ENCODE results near the gene CBFB. TPM values are rescaled to one million over a fixed set of nuclear protein-coding genes. Genes with fewer than 3 reads are reported as not detected.
A peak's percentile ranks its signal among the peaks of the same experiment; 100 is the strongest.

Gene CBFB
- 86.6 and 87.3 TPM in 2 replicates for total RNA-seq
- long read RNA-seq, partial matches to known transcripts = 12 of 49 reads
- long read RNA-seq, other reads (novel, unspliced or antisense) = 27 of 49 reads

DNA sequence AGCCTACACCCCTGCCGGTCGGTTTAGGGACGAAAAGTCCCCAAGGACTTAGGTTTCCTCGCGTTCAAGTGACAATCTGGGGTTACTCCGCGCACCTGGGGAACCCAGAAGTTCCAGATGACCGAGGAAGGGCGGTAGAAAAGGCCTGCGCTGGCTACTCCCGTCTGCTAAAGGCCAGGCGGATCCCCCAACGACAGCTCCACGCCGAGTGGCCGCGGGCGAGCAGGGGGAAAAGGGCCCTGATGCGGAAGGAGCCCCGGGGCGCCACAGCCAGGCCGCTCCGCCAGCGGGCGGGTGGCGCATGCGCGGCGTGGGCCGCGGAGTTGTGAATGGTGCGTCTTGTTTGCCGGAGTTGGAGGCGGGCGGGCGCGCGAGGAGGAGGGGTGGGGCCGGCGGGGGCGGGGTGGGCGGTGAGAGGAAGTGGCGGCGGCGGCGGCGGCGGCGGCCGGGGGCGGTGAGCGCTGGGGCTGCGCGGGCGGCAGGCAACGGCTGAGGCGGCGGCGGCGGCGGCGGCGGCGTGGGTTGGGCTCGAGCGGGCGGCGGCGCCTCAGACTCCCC lies at the start of gene CBFB:
Gene CBFB, plus strand, starts transcription at position 454 of the 558 bp plus-strand sequence. CDS start 259 bp downstream, outside the sequence.
- Mint-ChIP-seq H3K36me3 (ENCODE audit: insufficient read depth) (peaks cover 3% of the 10 kb centered on the region), H3K27me3 (no peaks in the 10 kb centered on the region), H3K4me3 (ENCODE audit: low read depth) (peak within 1 kb of the TSS; percentile 84), H3K9me3 (ENCODE audit: low read depth) (no peaks in the 10 kb centered on the region), H3K27ac (peak within 1 kb of the TSS; percentile 94), H3K4me1 (ENCODE audit: low read depth) (peaks cover 28% of the 10 kb centered on the region)
- TF ChIP-seq, protein P1, sequence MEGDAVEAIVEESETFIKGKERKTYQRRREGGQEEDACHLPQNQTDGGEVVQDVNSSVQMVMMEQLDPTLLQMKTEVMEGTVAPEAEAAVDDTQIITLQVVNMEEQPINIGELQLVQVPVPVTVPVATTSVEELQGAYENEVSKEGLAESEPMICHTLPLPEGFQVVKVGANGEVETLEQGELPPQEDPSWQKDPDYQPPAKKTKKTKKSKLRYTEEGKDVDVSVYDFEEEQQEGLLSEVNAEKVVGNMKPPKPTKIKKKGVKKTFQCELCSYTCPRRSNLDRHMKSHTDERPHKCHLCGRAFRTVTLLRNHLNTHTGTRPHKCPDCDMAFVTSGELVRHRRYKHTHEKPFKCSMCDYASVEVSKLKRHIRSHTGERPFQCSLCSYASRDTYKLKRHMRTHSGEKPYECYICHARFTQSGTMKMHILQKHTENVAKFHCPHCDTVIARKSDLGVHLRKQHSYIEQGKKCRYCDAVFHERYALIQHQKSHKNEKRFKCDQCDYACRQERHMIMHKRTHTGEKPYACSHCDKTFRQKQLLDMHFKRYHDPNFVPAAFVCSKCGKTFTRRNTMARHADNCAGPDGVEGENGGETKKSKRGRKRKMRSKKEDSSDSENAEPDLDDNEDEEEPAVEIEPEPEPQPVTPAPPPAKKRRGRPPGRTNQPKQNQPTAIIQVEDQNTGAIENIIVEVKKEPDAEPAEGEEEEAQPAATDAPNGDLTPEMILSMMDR (IDR thresholded peaks at IDR 0.05; ENCODE audit: unreplicated experiment) = peak; percentile 46
- peak; percentile 88 for DNase-seq (ENCODE audit: low spot score, unreplicated experiment)

DNA sequence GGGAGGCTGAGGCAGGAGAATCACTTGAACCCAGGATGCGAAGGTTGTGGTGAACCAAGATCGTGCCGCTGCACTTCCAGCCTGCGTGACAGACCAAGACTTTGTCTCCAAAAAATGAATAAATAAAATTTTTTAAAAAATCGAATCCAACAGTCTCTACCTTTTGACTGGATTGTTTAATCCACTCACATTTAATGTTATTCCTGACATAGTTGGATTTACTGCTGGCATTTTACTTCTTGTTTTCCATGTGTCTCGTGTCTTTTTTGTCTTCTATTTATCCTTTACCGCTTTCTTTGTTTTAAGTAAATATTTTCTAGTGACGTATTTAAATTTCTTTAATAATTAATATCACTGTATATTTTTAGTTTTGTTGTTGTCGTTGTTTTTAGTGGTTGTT lies 45.9 kb upstream of the CBFB start:
- Mint-ChIP-seq H3K4me3 (ENCODE audit: low read depth) (no peak overlapping the region), H3K36me3 (ENCODE audit: insufficient read depth) (no peaks in the 10 kb centered on the region), H3K27me3 (peaks cover 10% of the 10 kb centered on the region), H3K4me1 (ENCODE audit: low read depth) (no peaks in the 10 kb centered on the region), H3K27ac (no peak overlapping the region), H3K9me3 (ENCODE audit: low read depth) (no peaks in the 10 kb centered on the region)
- TF ChIP-seq, protein P1 (IDR thresholded peaks at IDR 0.05; ENCODE audit: unreplicated experiment) = no peak
- DNase-seq (ENCODE audit: low spot score, unreplicated experiment) = no peak

DNA sequence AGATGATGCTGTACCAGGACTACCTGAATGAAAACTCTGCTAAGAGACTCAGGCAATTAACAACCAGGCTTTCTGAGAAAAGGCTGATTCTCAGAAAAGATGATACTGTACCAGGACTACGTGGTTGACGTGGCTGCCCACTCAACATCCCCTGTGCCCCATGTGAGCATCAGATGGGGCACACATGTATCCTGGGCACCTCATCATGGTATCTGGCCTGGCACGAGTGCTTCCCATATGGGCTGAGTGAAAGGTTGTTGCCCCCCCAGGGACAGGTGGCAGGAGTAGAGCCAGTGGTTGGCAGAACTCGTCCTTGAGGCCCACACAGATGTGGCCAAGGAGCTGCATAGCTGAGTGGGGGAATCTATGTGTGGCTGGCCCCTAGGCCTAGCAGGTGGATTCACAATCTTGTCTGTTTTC lies 44.0 kb upstream of the CBFB start:
- TF ChIP-seq, protein P1 (IDR thresholded peaks at IDR 0.05; ENCODE audit: unreplicated experiment) = no peak
- Mint-ChIP-seq H3K9me3 (ENCODE audit: low read depth) (no peaks in the 10 kb centered on the region), H3K27me3 (peaks cover 15% of the 10 kb centered on the region), H3K36me3 (ENCODE audit: insufficient read depth) (no peaks in the 10 kb centered on the region), H3K4me3 (ENCODE audit: low read depth) (no peak overlapping the region), H3K27ac (no peak overlapping the region), H3K4me1 (ENCODE audit: low read depth) (no peaks in the 10 kb centered on the region)
- DNase-seq (ENCODE audit: low spot score, unreplicated experiment) = no peak

DNA sequence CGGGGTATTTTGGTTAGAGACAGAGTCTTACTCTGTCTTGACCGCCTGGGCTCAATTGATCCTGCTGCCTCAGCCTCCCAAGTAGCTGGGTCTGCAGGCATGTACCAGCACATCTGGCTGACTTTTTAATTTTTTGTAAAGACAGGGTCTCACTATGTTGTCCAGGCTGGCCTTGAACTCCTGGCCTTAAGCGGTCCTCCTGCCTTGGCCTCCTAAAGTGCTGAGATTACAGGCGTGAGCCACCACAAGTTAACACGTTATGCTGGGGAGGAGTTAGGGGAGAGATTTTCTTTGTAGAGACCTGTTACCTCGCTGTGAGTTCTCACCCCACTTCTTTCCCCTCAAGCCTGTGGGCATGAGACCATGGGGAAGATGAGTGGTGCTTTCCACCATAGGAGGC lies 42.4 kb upstream of the CBFB start:
- no peak for DNase-seq (ENCODE audit: low spot score, unreplicated experiment)
- TF ChIP-seq, protein P1 (IDR thresholded peaks at IDR 0.05; ENCODE audit: unreplicated experiment) = no peak
- Mint-ChIP-seq H3K27me3 (peaks cover 10% of the 10 kb centered on the region), H3K4me1 (ENCODE audit: low read depth) (no peaks in the 10 kb centered on the region), H3K4me3 (ENCODE audit: low read depth) (no peak overlapping the region), H3K36me3 (ENCODE audit: insufficient read depth) (no peaks in the 10 kb centered on the region), H3K9me3 (ENCODE audit: low read depth) (no peaks in the 10 kb centered on the region), H3K27ac (no peak overlapping the region)

DNA sequence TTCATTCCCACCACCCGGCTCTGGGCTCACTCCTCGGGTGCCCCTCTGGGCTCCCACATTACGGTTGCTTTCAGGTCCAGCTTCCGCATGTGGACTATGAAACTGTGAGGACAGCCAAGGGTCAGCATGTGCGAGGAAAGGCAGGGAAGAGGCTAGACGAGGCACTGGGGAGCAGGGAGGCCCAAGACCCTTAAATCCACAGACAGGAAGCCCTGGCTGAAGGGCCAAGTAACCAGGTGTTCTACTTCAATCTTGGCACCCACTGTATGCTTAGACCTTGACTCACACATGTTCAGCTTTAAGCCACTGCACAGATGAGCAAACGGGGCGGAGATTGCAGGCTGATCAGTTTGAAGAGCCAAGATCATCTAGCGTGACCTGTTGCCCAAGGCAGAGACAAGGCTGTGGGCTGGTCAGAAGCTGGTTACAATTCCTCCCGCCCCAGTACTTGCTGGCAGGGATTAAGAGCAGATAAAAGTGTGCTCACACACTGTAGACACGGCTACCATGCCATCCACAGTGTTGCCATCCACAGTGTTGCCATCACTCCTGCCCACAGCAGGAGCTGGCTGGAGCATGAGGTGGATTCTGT lies 40.7 kb upstream of the CBFB start, which contains the start of gene CES4A:
Gene CES4A, plus strand, starts transcription at position 393 of the 592 bp plus-strand sequence. Its CDS starts 184 bp downstream, at position 577.
- no peak within 1 kb of the TSS for H3K4me3 Mint-ChIP-seq (ENCODE audit: low read depth)
- no peak for DNase-seq (ENCODE audit: low spot score, unreplicated experiment)
- TF ChIP-seq, protein P1 (IDR thresholded peaks at IDR 0.05; ENCODE audit: unreplicated experiment) = no peak
- H3K36me3 Mint-ChIP-seq (ENCODE audit: insufficient read depth) = no peaks in the 10 kb centered on the region
- no peak within 1 kb of the TSS for H3K27ac Mint-ChIP-seq
- H3K4me1 Mint-ChIP-seq (ENCODE audit: low read depth) = no peaks in the 10 kb centered on the region
- H3K9me3 Mint-ChIP-seq (ENCODE audit: low read depth) = no peaks in the 10 kb centered on the region
- peaks cover 7% of the 10 kb centered on the region for H3K27me3 Mint-ChIP-seq
